ENCODE measurements around the gene FBXW4. TPM values are rescaled to one million over a fixed set of nuclear protein-coding genes. Genes with fewer than 3 reads are reported as not detected.

The FBXW4 gene
- total and polyA plus RNA-seq, 10 of the 15 experiments (the other 5 are each of a cell fraction or from before 2014, with no cell fraction given), result 5.7 to 42.0 (median 27.5) TPM

DNA sequence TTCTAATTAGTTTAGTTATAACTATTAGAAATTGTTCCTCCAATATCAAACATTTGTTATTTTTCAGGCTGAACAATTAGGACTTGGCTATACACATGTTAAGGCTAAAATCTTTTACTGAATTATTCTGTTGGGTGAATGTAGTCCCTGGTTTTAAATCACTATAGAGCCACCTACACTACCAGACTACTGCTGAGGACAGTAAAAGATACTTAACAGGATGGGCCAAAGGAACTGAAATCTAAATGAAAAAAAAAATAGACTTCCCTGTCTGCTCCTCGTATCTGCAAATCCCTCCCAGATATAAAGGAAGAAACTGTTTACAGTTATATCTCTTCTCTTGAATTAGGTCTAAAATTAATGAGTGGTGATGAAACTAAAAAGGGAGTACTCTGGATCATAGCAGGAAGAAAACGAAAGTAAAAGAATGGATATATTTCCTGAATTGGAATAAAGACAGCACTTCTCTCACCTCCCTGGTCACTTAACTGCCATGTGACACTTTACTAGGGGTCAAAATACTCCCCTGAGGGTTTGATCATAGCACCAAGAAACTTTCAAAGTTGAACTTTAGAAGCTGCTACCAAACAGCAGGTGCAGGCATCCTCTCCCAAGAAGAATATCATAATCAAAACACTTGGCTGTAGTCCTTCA, 12.7 kb downstream of the FBXW4 start (continued):
- no peak for TF ChIP-seq HDAC6 (IDR thresholded peaks at IDR 0.05; ENCODE audit: unreplicated experiment)
- TF ChIP-seq SMC3 (IDR thresholded peaks at IDR 0.05; ENCODE audit: borderline replicate concordance, low read length), result no peak
- TF ChIP-seq, protein P1, sequence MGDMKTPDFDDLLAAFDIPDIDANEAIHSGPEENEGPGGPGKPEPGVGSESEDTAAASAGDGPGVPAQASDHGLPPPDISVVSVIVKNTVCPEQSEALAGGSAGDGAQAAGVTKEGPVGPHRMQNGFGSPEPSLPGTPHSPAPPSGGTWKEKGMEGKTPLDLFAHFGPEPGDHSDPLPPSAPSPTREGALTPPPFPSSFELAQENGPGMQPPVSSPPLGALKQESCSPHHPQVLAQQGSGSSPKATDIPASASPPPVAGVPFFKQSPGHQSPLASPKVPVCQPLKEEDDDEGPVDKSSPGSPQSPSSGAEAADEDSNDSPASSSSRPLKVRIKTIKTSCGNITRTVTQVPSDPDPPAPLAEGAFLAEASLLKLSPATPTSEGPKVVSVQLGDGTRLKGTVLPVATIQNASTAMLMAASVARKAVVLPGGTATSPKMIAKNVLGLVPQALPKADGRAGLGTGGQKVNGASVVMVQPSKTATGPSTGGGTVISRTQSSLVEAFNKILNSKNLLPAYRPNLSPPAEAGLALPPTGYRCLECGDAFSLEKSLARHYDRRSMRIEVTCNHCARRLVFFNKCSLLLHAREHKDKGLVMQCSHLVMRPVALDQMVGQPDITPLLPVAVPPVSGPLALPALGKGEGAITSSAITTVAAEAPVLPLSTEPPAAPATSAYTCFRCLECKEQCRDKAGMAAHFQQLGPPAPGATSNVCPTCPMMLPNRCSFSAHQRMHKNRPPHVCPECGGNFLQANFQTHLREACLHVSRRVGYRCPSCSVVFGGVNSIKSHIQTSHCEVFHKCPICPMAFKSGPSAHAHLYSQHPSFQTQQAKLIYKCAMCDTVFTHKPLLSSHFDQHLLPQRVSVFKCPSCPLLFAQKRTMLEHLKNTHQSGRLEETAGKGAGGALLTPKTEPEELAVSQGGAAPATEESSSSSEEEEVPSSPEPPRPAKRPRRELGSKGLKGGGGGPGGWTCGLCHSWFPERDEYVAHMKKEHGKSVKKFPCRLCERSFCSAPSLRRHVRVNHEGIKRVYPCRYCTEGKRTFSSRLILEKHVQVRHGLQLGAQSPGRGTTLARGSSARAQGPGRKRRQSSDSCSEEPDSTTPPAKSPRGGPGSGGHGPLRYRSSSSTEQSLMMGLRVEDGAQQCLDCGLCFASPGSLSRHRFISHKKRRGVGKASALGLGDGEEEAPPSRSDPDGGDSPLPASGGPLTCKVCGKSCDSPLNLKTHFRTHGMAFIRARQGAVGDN (IDR thresholded peaks at IDR 0.05), result no peak
- TF ChIP-seq CBX5 (IDR thresholded peaks at IDR 0.05; ENCODE audit: low read depth), result no peak
- TF ChIP-seq SRF (IDR thresholded peaks at IDR 0.05; ENCODE audit: low read depth in 2 of 2, low read length in 2 of 2), result no peak
- no peak for TF ChIP-seq NFYB (IDR thresholded peaks at IDR 0.05; ENCODE audit: insufficient read depth, low read depth, low read length)
- no peak for TF ChIP-seq FOXK2 (IDR thresholded peaks at IDR 0.05)
- TF ChIP-seq, protein P2, sequence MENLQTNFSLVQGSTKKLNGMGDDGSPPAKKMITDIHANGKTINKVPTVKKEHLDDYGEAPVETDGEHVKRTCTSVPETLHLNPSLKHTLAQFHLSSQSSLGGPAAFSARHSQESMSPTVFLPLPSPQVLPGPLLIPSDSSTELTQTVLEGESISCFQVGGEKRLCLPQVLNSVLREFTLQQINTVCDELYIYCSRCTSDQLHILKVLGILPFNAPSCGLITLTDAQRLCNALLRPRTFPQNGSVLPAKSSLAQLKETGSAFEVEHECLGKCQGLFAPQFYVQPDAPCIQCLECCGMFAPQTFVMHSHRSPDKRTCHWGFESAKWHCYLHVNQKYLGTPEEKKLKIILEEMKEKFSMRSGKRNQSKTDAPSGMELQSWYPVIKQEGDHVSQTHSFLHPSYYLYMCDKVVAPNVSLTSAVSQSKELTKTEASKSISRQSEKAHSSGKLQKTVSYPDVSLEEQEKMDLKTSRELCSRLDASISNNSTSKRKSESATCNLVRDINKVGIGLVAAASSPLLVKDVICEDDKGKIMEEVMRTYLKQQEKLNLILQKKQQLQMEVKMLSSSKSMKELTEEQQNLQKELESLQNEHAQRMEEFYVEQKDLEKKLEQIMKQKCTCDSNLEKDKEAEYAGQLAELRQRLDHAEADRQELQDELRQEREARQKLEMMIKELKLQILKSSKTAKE (IDR thresholded peaks at IDR 0.05; ENCODE audit: low read depth, poor library complexity, severe bottlenecking), result no peak

All from GM12878 (cell line).